NCI-H1105 treated with DMSO at 0.1 percent for 48 hours (cell line): ENCODE data around the gene P3H1.
"Not testable (repeated sequence)": the region's sequence is repeated elsewhere in the genome, so short reads cannot be mapped to it uniquely, and the experiment has no call there.

ENCODE experiments used
- DNase-seq: peaks from one replicate; lab custom pipeline; 2025; lab: John Stamatoyannopoulos, UW

Gene P3H1

GRCh38 chr1:42769811-42770210 is 3.0 kb upstream of the P3H1 start:
- no peak for DNase-seq

- DNase-seq = no peak
Observed at GRCh38 chr1:42768172-42768571, 1.3 kb upstream of the P3H1 start.

GRCh38 chr1:42767510-42768000 is 727 bp upstream of the P3H1 start:
- DNase-seq = peak; percentile 65

- DNase-seq = peak; percentile 67
Observed at GRCh38 chr1:42765832-42766740, 742 bp downstream of the P3H1 start.

GRCh38 chr1:42765269-42765668 is 1.6 kb downstream of the P3H1 start:
- DNase-seq = no peak

- DNase-seq = no peak
Observed at GRCh38 chr1:42762269-42762668, 4.6 kb downstream of the P3H1 start.

- DNase-seq = no peak
Observed at GRCh38 chr1:42761567-42761966, 5.3 kb downstream of the P3H1 start.

GRCh38 chr1:42759114-42759513 is 7.7 kb downstream of the P3H1 start:
- no peak for DNase-seq

GRCh38 chr1:42758641-42759040 is 8.2 kb downstream of the P3H1 start:
- DNase-seq = no peak

GRCh38 chr1:42757892-42758275 is 8.9 kb downstream of the P3H1 start:
- no peak for DNase-seq

- DNase-seq = peak; percentile 64
Observed at GRCh38 chr1:42756956-42757891, 9.6 kb downstream of the P3H1 start.

- DNase-seq = no peak
Observed at GRCh38 chr1:42753070-42753469, 13.8 kb downstream of the P3H1 start.

- DNase-seq = no peak
Observed at GRCh38 chr1:42752284-42752683, 14.5 kb downstream of the P3H1 start.

GRCh38 chr1:42751511-42752070 is 15.2 kb downstream of the P3H1 start:
- DNase-seq = not testable (repeated sequence)

GRCh38 chr1:42750041-42750440 is 16.8 kb downstream of the P3H1 start:
- DNase-seq = no peak

- DNase-seq = no peak
Observed at GRCh38 chr1:42748461-42749410, 18.1 kb downstream of the P3H1 start.

GRCh38 chr1:42748021-42748420 is 18.8 kb downstream of the P3H1 start:
- no peak for DNase-seq

GRCh38 chr1:42747125-42747524 is 19.7 kb downstream of the P3H1 start:
- peak; percentile 31 for DNase-seq

- no peak for DNase-seq
Observed at GRCh38 chr1:42746436-42747105, 20.3 kb downstream of the P3H1 start.

- no peak for DNase-seq
Observed at GRCh38 chr1:42745851-42746250, 21.0 kb downstream of the P3H1 start.

GRCh38 chr1:42744148-42744413 is 22.7 kb downstream of the P3H1 start:
- no peak for DNase-seq
